ENCODE results near the gene CCDC82. TPM values are rescaled to one million over a fixed set of nuclear protein-coding genes. Genes with fewer than 3 reads are reported as not detected.

The CCDC82 gene
- total RNA-seq, 2 experiments from 2014 or later: 23.7 to 24.4 TPM

GRCh38 chr11:96303980-96304379 lies 85.7 kb downstream of the CCDC82 start:
- peaks cover 4% of the 10 kb centered on the region for H3K36me3 ChIP-seq (ENCODE audit: insufficient read depth, low read length)
- ChIA-PET CTCF (interaction anchor here (2.1 kb wide), 1 partner anchor 39 kb away, joined by 10 read pairs; the partner anchor contains the start of gene MAML2), POLR2A (interaction anchor here (0.9 kb wide), 1 partner anchor 39 kb away, joined by 4 read pairs; the partner anchor contains the start of gene MAML2)
- no peak for DNase-seq
- peak overlapping the region; percentile 14 for H3K27ac Mint-ChIP-seq
- H3K36me3 Mint-ChIP-seq (ENCODE audit: low read depth): peaks cover 32% of the 10 kb centered on the region
- TF ChIP-seq CTCF (IDR thresholded peaks at IDR 0.05): no peak
- no peaks in the 10 kb centered on the region for H3K27me3 ChIP-seq (ENCODE audit: control insufficient read depth in 1 of 2, insufficient read depth in 2 of 2, low read length in 2 of 2)
- no peak for ATAC-seq (ENCODE audit: poor library complexity)
- H3K4me1 ChIP-seq (ENCODE audit: insufficient read depth, low read length): peaks cover 20% of the 10 kb centered on the region
- H3K4me3 Mint-ChIP-seq: no peak overlapping the region
- peaks cover 93% of the 10 kb centered on the region for H3K4me1 Mint-ChIP-seq (ENCODE audit: low read depth)
- intact Hi-C loops (cut with DNase I, micrococcal nuclease): loop anchor here in 1 of 2 experiments (5.0 kb wide), 1 partner anchor 33 kb away; no protein-coding TSS in a partner anchor
- no peaks in the 10 kb centered on the region for H3K27me3 Mint-ChIP-seq
- H3K27ac ChIP-seq (ENCODE audit: low read depth in 1 of 2, low read length in 2 of 2): no peak overlapping the region
- H3K9me3 Mint-ChIP-seq: no peaks in the 10 kb centered on the region
- no peaks in the 10 kb centered on the region for H3K9me3 ChIP-seq (ENCODE audit: control insufficient read depth in 1 of 2, insufficient read depth in 1 of 2, low read length in 2 of 2)
- H3K4me3 ChIP-seq (ENCODE audit: low read length): no peak overlapping the region

GRCh38 chr11:96303064-96303463 lies 86.6 kb downstream of the CCDC82 start:
- Mint-ChIP-seq H3K4me3 (no peak overlapping the region), H3K36me3 (ENCODE audit: low read depth) (peaks cover 39% of the 10 kb centered on the region), H3K4me1 (ENCODE audit: low read depth) (peaks cover 90% of the 10 kb centered on the region), H3K27ac (peak overlapping the region; percentile 18), H3K27me3 (no peaks in the 10 kb centered on the region), H3K9me3 (no peaks in the 10 kb centered on the region)
- ATAC-seq (ENCODE audit: poor library complexity) (no peak), DNase-seq (peak in 2 of 14 experiments; percentile 44 to 52)
- ChIA-PET CTCF (interaction anchor here (2.1 kb wide), 1 partner anchor 40 kb away, joined by 10 read pairs; the partner anchor contains the start of gene MAML2), POLR2A (interaction anchor here (0.9 kb wide), 1 partner anchor 40 kb away, joined by 4 read pairs; the partner anchor contains the start of gene MAML2)
- no peaks in the 10 kb centered on the region for H3K27me3 ChIP-seq (ENCODE audit: control insufficient read depth in 1 of 2, insufficient read depth in 2 of 2, low read length in 2 of 2)
- no peaks in the 10 kb centered on the region for H3K9me3 ChIP-seq (ENCODE audit: control insufficient read depth in 1 of 2, insufficient read depth in 1 of 2, low read length in 2 of 2)
- no peak overlapping the region for H3K27ac ChIP-seq (ENCODE audit: low read depth in 1 of 2, low read length in 2 of 2)
- no peak overlapping the region for H3K4me3 ChIP-seq (ENCODE audit: low read length)
- H3K4me1 ChIP-seq (ENCODE audit: insufficient read depth, low read length): peaks cover 20% of the 10 kb centered on the region
- H3K36me3 ChIP-seq (ENCODE audit: insufficient read depth, low read length): peaks cover 7% of the 10 kb centered on the region
- TF ChIP-seq CTCF (IDR thresholded peaks at IDR 0.05): no peak
- intact Hi-C loops (cut with DNase I, micrococcal nuclease): loop anchor here in 1 of 2 experiments (5.0 kb wide), 1 partner anchor 34 kb away; no protein-coding TSS in a partner anchor

Small RNA genes within 50 kb of the gene (microRNA-seq; reads per million reads assigned to microRNA genes)
- not detected for gene MIR1260B (ENCODE audit: borderline microRNAs expressed, borderline replicate concordance)

Other genes starting within 250 kb of the CCDC82 start
- gene MAML2, start 46.7 kb downstream of the CCDC82 start, total RNA-seq: 10 to 100 TPM; 58.8 to 59.8 TPM
- gene JRKL, start 101 bp upstream of the CCDC82 start, total RNA-seq: 1 to 10 TPM; 3.0 to 3.5 TPM

Data from CD4-positive, alpha-beta T cell (primary cell).